Neural cell (in vitro differentiated cells): ENCODE data around the gene TMEM151A. TPM values are rescaled to one million over a fixed set of nuclear protein-coding genes. Genes with fewer than 3 reads are reported as not detected.

Source experiments
- H2AFZ ChIP-seq: fragments of 200-600, 300-800 bp; sonication (generic), shearing (Covaris generic); 2 replicates; pipeline ENCODE4 v1.6.0; 2014; ENCODE audit warnings: low read depth, mild to moderate bottlenecking, antibody characterized with exemption, low read length, moderate library complexity
- H3F3A ChIP-seq: fragments of 200-600 bp; shearing (Covaris generic); 2 replicates; pipeline ENCODE4 v1.6.1; 2016; ENCODE audit warnings: mild to moderate bottlenecking, moderate library complexity, mixed read lengths, antibody characterized with exemption, low read length; ENCODE audit not compliant: insufficient read depth, poor library complexity, severe bottlenecking
- H3K27ac ChIP-seq: fragments of 200-600, 300-800 bp; sonication (generic), shearing (Covaris generic); 2 replicates; pipeline ENCODE4 v1.5.1; 2014; ENCODE audit warnings: mild to moderate bottlenecking, low read length, moderate library complexity
- H3K27me3 ChIP-seq: fragments of 300-800, 200-600 bp; sonication (generic), shearing (Covaris generic); 2 replicates; pipeline ENCODE4 v1.6.0; 2014; ENCODE audit warnings: mild to moderate bottlenecking, low read depth, low read length, moderate library complexity; ENCODE audit not compliant: insufficient read depth
- H3K36me3 ChIP-seq: fragments of 300-800, 200-600 bp; sonication (generic), shearing (Covaris generic); 2 replicates; pipeline ENCODE4 v1.5.1; 2014; ENCODE audit warnings: mild to moderate bottlenecking, antibody characterized with exemption, low read length, moderate library complexity; ENCODE audit not compliant: insufficient read depth
- H3K4me2 ChIP-seq: fragments of 300-800, 200-600 bp; sonication (generic), shearing (Covaris generic); 2 replicates; pipeline ENCODE4 v1.6.0; 2014; ENCODE audit warnings: mild to moderate bottlenecking, low read length
- H3K4me3 ChIP-seq: fragments of 300-800, 200-600 bp; sonication (generic), shearing (Covaris generic); 2 replicates; pipeline ENCODE4 v1.5.1; 2014; ENCODE audit warnings: mild to moderate bottlenecking, low read length, moderate library complexity
- H3K79me2 ChIP-seq: fragments of 200-600 bp; shearing (Covaris generic); replicated peaks from 2 replicates; pipeline ENCODE4 v1.6.0; 2014; ENCODE audit warnings: mild to moderate bottlenecking, low read length, moderate library complexity; ENCODE audit not compliant: insufficient read depth
- H3K9ac ChIP-seq: fragments of 300-800, 200-600 bp; sonication (generic), shearing (Covaris generic); 2 replicates; pipeline ENCODE4 v1.6.1; 2016; ENCODE audit warnings: mild to moderate bottlenecking, low read length, mixed read lengths
- H3K9me2 ChIP-seq: fragments of 200-600 bp; shearing (Covaris generic); 2 replicates; pipeline ENCODE4 v1.6.1; 2016; ENCODE audit warnings: mild to moderate bottlenecking, low read length, mixed read lengths; ENCODE audit not compliant: insufficient read depth
- H3K9me3 ChIP-seq: fragments of 200-600, 300-800 bp; sonication (generic), shearing (Covaris generic); 2 replicates; pipeline ENCODE4 v1.6.1; 2016; ENCODE audit warnings: mild to moderate bottlenecking, mixed run types, low read length, moderate library complexity, mixed read lengths
- H4K20me1 ChIP-seq: fragments of 200-600 bp; shearing (Covaris generic); 2 replicates; pipeline ENCODE4 v1.6.1; 2016; ENCODE audit warnings: mild to moderate bottlenecking, mixed run types; ENCODE audit not compliant: insufficient read depth
- CTCF ChIP-seq: fragments of 450-650 bp; IDR thresholded peaks from 2 replicates; pipeline ENCODE4 v1.5.1; 2014; ENCODE audit warnings: antibody characterized with exemption, mild to moderate bottlenecking, moderate library complexity; ENCODE audit not compliant: poor library complexity, severe bottlenecking
- EZH2 ChIP-seq: fragments of 200-600, 300-800 bp; shearing (Covaris generic), sonication (generic); IDR thresholded peaks from 2 replicates; pipeline ENCODE4 v1.6.1; 2014; ENCODE audit warnings: antibody characterized with exemption, low read length, borderline replicate concordance, mild to moderate bottlenecking; ENCODE audit not compliant: insufficient read depth, poor library complexity, severe bottlenecking
- MXI1 ChIP-seq: fragments of 450-650 bp; conservative IDR thresholded peaks from 2 replicates; pipeline ENCODE4 v1.6.1; 2014; ENCODE audit warnings: antibody characterized with exemption, mild to moderate bottlenecking; ENCODE audit not compliant: poor library complexity, severe bottlenecking
- POLR2AphosphoS5 ChIP-seq: IDR thresholded peaks from 2 replicates; pipeline ENCODE4 v1.6.1; 2012
- RAD21 ChIP-seq: fragments of 450-650 bp; conservative IDR thresholded peaks from 2 replicates; pipeline ENCODE4 v1.6.1; 2014; ENCODE audit warnings: antibody characterized with exemption, mild to moderate bottlenecking, moderate library complexity
- REST ChIP-seq: IDR thresholded peaks from 2 replicates; pipeline ENCODE4 v1.6.1; 2012; ENCODE audit warnings: borderline replicate concordance
- SMC3 ChIP-seq: fragments of 450-650 bp; conservative IDR thresholded peaks from 2 replicates; pipeline ENCODE4 v1.6.1; 2014; ENCODE audit warnings: antibody characterized with exemption, mild to moderate bottlenecking, moderate library complexity; ENCODE audit not compliant: poor library complexity
- polyA plus RNA-seq: library from polyadenylated mRNA; depleted of rRNA; stranded (reverse); fragments of >200 nt; gene quantifications from 2 replicates; pipeline ENCODE4 v1.2.3, GENCODE V29; 2014

The TMEM151A gene
- polyA plus RNA-seq, 1 donor from 2014 or later: 5.3 TPM

GRCh38 chr11:66336234-66337102 is 44.8 kb downstream of the TMEM151A start, which contains the start of gene RIN1:
TSS of gene RIN1 (minus strand) at chr11:66336434. CDS start at chr11:66336402, 32 bp downstream.
- Histone ChIP-seq H3F3A (no peaks in the 10 kb centered on the region), H4K20me1 (no peaks in the 10 kb centered on the region), H3K4me3 (peak within 1 kb of the TSS; percentile 28), H3K36me3 (no peaks in the 10 kb centered on the region), H2AFZ (no peak within 1 kb of the TSS), H3K79me2 (no peaks in the 10 kb centered on the region), H3K4me2 (no peak within 1 kb of the TSS), H3K27ac (no peak within 1 kb of the TSS), H3K9ac (peak within 1 kb of the TSS; percentile 12), H3K9me3 (no peaks in the 10 kb centered on the region), H3K27me3 (no peaks in the 10 kb centered on the region), H3K9me2 (no peaks in the 10 kb centered on the region)
- TF ChIP-seq RAD21 (peak; percentile 48), CTCF (peak; percentile 53), MXI1 (no peak)

- Histone ChIP-seq H3K4me3 (peak overlapping the region; percentile 28), H3K27ac (no peak overlapping the region), H3K79me2 (no peaks in the 10 kb centered on the region), H2AFZ (no peak overlapping the region), H3K9ac (peak overlapping the region; percentile 12), H3K9me2 (no peaks in the 10 kb centered on the region), H3K27me3 (no peaks in the 10 kb centered on the region), H3F3A (no peaks in the 10 kb centered on the region), H3K4me2 (no peak overlapping the region), H3K36me3 (no peaks in the 10 kb centered on the region), H4K20me1 (no peaks in the 10 kb centered on the region), H3K9me3 (no peaks in the 10 kb centered on the region)
- no peak for TF ChIP-seq REST
- no peak for TF ChIP-seq POLR2AphosphoS5
- no peak for TF ChIP-seq RAD21
- no peak for TF ChIP-seq EZH2
- TF ChIP-seq MXI1: no peak
- no peak for TF ChIP-seq SMC3
- no peak for TF ChIP-seq CTCF
Measured at GRCh38 chr11:66337103-66337899, 45.6 kb downstream of the TMEM151A start.
